Esophagus mucosa (tissue), 1 donor: Measurements from ENCODE around the gene TRIM59. TPM values are rescaled to one million over a fixed set of nuclear protein-coding genes. Genes with fewer than 3 reads are reported as not detected.
"Not testable (repeated sequence)": the region's sequence is repeated elsewhere in the genome, so short reads cannot be mapped to it uniquely, and the experiment has no call there.

Source experiments
- ATAC-seq: fragments of 200-7000 bp; cut with Tn5 transposase; one replicate; pipeline ENCODE4 v1.9.1; 2020
- total RNA-seq: library from RNA; stranded (reverse); gene quantifications from one replicate; pipeline ENCODE4 v1.2.4, GENCODE V29; 2023
- donor health status: DM: yes; HTN: yes; CAD: no.

The TRIM59 gene
- total RNA-seq, 1 donor from 2014 or later, result 10.3 TPM

- no peak for ATAC-seq
Measured at GRCh38 chr3:160454995-160455394, 5.4 kb upstream of the TRIM59 start.

- ATAC-seq, result not testable (repeated sequence)
Measured at GRCh38 chr3:160452251-160452650, 2.7 kb upstream of the TRIM59 start.

GRCh38 chr3:160451602-160452001, 2.0 kb upstream of the TRIM59 start:
- no peak for ATAC-seq

GRCh38 chr3:160450846-160451245, 1.3 kb upstream of the TRIM59 start:
- no peak for ATAC-seq

- peak; percentile 44 for ATAC-seq
Measured at GRCh38 chr3:160448845-160449635, 546 bp downstream of the TRIM59 start.

GRCh38 chr3:160447544-160447943, 2.0 kb downstream of the TRIM59 start:
- ATAC-seq, result no peak

- no peak for ATAC-seq
Measured at GRCh38 chr3:160446522-160447056, 3.0 kb downstream of the TRIM59 start.

GRCh38 chr3:160445854-160446253, 3.7 kb downstream of the TRIM59 start:
- ATAC-seq, result no peak

- ATAC-seq, result peak; percentile 45
Measured at GRCh38 chr3:160444411-160444810, 5.2 kb downstream of the TRIM59 start.

GRCh38 chr3:160440687-160441086, 8.9 kb downstream of the TRIM59 start:
- ATAC-seq, result no peak

GRCh38 chr3:160437083-160437455, 12.5 kb downstream of the TRIM59 start:
- no peak for ATAC-seq

- no peak for ATAC-seq
Measured at GRCh38 chr3:160435747-160436146, 13.8 kb downstream of the TRIM59 start.

- no peak for ATAC-seq
Measured at GRCh38 chr3:160435095-160435494, 14.5 kb downstream of the TRIM59 start.

- no peak for ATAC-seq
Measured at GRCh38 chr3:160434071-160434470, 15.5 kb downstream of the TRIM59 start.

- no peak for ATAC-seq
Measured at GRCh38 chr3:160427832-160428424, 21.7 kb downstream of the TRIM59 start.

- no peak for ATAC-seq
Measured at GRCh38 chr3:160417311-160417710, 32.3 kb downstream of the TRIM59 start.

- ATAC-seq, result peak; percentile 78
Measured at GRCh38 chr3:160413613-160414248, 35.9 kb downstream of the TRIM59 start.

- no peak for ATAC-seq
Measured at GRCh38 chr3:160412477-160412876, 37.1 kb downstream of the TRIM59 start.

- ATAC-seq, result no peak
Measured at GRCh38 chr3:160409812-160410610, 39.6 kb downstream of the TRIM59 start.

GRCh38 chr3:160403796-160404470, 45.7 kb downstream of the TRIM59 start:
- no peak for ATAC-seq

- ATAC-seq, result no peak
Measured at GRCh38 chr3:160403028-160403545, 46.5 kb downstream of the TRIM59 start.
